SK-N-SH treated with all-trans-retinoic acid at 6 μM for 48 hours (cell line): ENCODE data around the gene OVCA2.

Experiments used
- ATAC-seq: fragments of 200-7000 bp; cut with Tn5 transposase; 3 replicates; pipeline ENCODE4 v1.9.1; 2020; ENCODE audit warnings: mild to moderate bottlenecking, moderate library complexity
- ARNTL ChIP-seq: fragments of 450-650 bp; formaldehyde crosslinking; IDR thresholded peaks from 2 replicates; pipeline ENCODE4 v1.5.0; 2020; ENCODE audit warnings: low read depth, mild to moderate bottlenecking, moderate library complexity, borderline replicate concordance
- CREB5 ChIP-seq: fragments of 250-450 bp; sonication (Bioruptor Pico); IDR thresholded peaks from 2 replicates; pipeline ENCODE4 v1.5.1; 2020; ENCODE audit warnings: low read depth, mild to moderate bottlenecking, moderate library complexity
- CSDC2 ChIP-seq: fragments of 250-450 bp; sonication (Bioruptor Pico); IDR thresholded peaks from 2 replicates; pipeline ENCODE4 v1.5.0; 2020; ENCODE audit warnings: mild to moderate bottlenecking, moderate library complexity
- ESRRG ChIP-seq: fragments of 250-450 bp; sonication (Bioruptor Pico); IDR thresholded peaks from 2 replicates; pipeline ENCODE4 v1.6.1; 2021; ENCODE audit warnings: mild to moderate bottlenecking
- ISL1 ChIP-seq: fragments of 250-450 bp; sonication (Bioruptor Pico); IDR thresholded peaks from 2 replicates; pipeline ENCODE4 v2.1.2; 2022; ENCODE audit warnings: mild to moderate bottlenecking, moderate library complexity
- OSR1 ChIP-seq: fragments of 250-450 bp; sonication (Bioruptor Pico); IDR thresholded peaks from 2 replicates; pipeline ENCODE4 v1.8.0; 2022; ENCODE audit warnings: moderate library complexity, mild to moderate bottlenecking, inconsistent platforms
- PPARA ChIP-seq: fragments of 250-450 bp; sonication (Bioruptor Pico); IDR thresholded peaks from 2 replicates; pipeline ENCODE4 v1.5.0; 2020; ENCODE audit warnings: mild to moderate bottlenecking, borderline replicate concordance
- RARB ChIP-seq: fragments of 250-450 bp; sonication (Bioruptor Pico); IDR thresholded peaks from 2 replicates; pipeline ENCODE4 v1.8.0; 2021; ENCODE audit warnings: mild to moderate bottlenecking, moderate library complexity
- TCF4 ChIP-seq: fragments of 250-450 bp; sonication (Bioruptor Pico); IDR thresholded peaks from 2 replicates; pipeline ENCODE4 v1.8.0; 2021; ENCODE audit warnings: mild to moderate bottlenecking, moderate library complexity, borderline replicate concordance
- TSHZ2 ChIP-seq: fragments of 250-450 bp; sonication (Bioruptor Pico); IDR thresholded peaks from 2 replicates; pipeline ENCODE4 v1.5.0; 2020; ENCODE audit warnings: mild to moderate bottlenecking, moderate library complexity
- ZC3H10 ChIP-seq: fragments of 250-450 bp; sonication (Bioruptor Pico); IDR thresholded peaks from 2 replicates; pipeline ENCODE4 v1.5.1; 2021; ENCODE audit warnings: mild to moderate bottlenecking, moderate library complexity
- ZFP3 ChIP-seq: fragments of 250-450 bp; sonication (Bioruptor Pico); IDR thresholded peaks from 2 replicates; pipeline ENCODE4 v1.5.0; 2020; ENCODE audit warnings: mild to moderate bottlenecking, moderate library complexity
- ZFP30 ChIP-seq: fragments of 450-650 bp; formaldehyde crosslinking; IDR thresholded peaks from 2 replicates; pipeline ENCODE4 v1.5.0; 2022; ENCODE audit warnings: mild to moderate bottlenecking, moderate library complexity
- ZNF565 ChIP-seq: fragments of 450-650 bp; formaldehyde crosslinking; conservative IDR thresholded peaks from 2 replicates; pipeline ENCODE4 v1.5.0; 2020; ENCODE audit warnings: low read depth, mild to moderate bottlenecking, moderate library complexity
- ZNF70 ChIP-seq: fragments of 450-650 bp; formaldehyde crosslinking; IDR thresholded peaks from 2 replicates; pipeline ENCODE4 v1.5.0; 2020; ENCODE audit warnings: mild to moderate bottlenecking, moderate library complexity
- ZNF8 ChIP-seq: fragments of 450-650 bp; formaldehyde crosslinking; IDR thresholded peaks from 2 replicates; pipeline ENCODE4 v1.5.0; 2020; ENCODE audit warnings: mild to moderate bottlenecking, moderate library complexity
- TF ChIP-seq, protein P1 (sequence below): fragments of 250-450 bp; sonication (Bioruptor Pico); IDR thresholded peaks from 2 replicates; pipeline ENCODE4 v1.8.0; 2021; ENCODE audit warnings: low read depth, mild to moderate bottlenecking, moderate library complexity, borderline replicate concordance
- TF ChIP-seq, protein P2 (sequence below): fragments of 250-450 bp; sonication (Bioruptor Pico); IDR thresholded peaks from 2 replicates; pipeline ENCODE4 v1.8.0; 2020; ENCODE audit warnings: mild to moderate bottlenecking, moderate library complexity, borderline replicate concordance
- TF ChIP-seq, protein P3 (sequence below): fragments of 250-450 bp; sonication (Bioruptor Pico); IDR thresholded peaks from 2 replicates; pipeline ENCODE4 v1.5.1; 2021; ENCODE audit warnings: mild to moderate bottlenecking, moderate library complexity

Gene OVCA2

GRCh38 chr17:2057760-2058585 lies 16.2 kb downstream of the OVCA2 start:
- TF ChIP-seq ZNF8 (CRISPR knock-in tag) (no peak), CREB5 (no peak), ZNF70 (no peak), ARNTL (CRISPR knock-in tag) (no peak), ZFP30 (CRISPR knock-in tag) (no peak), RARB (CRISPR knock-in tag) (no peak), ESRRG (CRISPR knock-in tag) (no peak), ZC3H10 (CRISPR knock-in tag) (no peak), ZNF565 (no peak), TCF4 (CRISPR knock-in tag) (no peak), CSDC2 (CRISPR knock-in tag) (no peak), ISL1 (CRISPR knock-in tag) (no peak), PPARA (CRISPR knock-in tag) (no peak)
- TF ChIP-seq, protein P1, sequence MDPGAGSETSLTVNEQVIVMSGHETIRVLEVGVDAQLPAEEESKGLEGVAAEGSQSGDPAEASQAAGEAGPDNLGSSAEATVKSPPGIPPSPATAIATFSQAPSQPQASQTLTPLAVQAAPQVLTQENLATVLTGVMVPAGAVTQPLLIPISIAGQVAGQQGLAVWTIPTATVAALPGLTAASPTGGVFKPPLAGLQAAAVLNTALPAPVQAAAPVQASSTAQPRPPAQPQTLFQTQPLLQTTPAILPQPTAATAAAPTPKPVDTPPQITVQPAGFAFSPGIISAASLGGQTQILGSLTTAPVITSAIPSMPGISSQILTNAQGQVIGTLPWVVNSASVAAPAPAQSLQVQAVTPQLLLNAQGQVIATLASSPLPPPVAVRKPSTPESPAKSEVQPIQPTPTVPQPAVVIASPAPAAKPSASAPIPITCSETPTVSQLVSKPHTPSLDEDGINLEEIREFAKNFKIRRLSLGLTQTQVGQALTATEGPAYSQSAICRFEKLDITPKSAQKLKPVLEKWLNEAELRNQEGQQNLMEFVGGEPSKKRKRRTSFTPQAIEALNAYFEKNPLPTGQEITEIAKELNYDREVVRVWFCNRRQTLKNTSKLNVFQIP (CRISPR knock-in tag) = no peak
- TF ChIP-seq, protein P2, sequence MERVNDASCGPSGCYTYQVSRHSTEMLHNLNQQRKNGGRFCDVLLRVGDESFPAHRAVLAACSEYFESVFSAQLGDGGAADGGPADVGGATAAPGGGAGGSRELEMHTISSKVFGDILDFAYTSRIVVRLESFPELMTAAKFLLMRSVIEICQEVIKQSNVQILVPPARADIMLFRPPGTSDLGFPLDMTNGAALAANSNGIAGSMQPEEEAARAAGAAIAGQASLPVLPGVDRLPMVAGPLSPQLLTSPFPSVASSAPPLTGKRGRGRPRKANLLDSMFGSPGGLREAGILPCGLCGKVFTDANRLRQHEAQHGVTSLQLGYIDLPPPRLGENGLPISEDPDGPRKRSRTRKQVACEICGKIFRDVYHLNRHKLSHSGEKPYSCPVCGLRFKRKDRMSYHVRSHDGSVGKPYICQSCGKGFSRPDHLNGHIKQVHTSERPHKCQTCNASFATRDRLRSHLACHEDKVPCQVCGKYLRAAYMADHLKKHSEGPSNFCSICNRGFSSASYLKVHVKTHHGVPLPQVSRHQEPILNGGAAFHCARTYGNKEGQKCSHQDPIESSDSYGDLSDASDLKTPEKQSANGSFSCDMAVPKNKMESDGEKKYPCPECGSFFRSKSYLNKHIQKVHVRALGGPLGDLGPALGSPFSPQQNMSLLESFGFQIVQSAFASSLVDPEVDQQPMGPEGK (CRISPR knock-in tag) = no peak
- no peak for ATAC-seq

DNA sequence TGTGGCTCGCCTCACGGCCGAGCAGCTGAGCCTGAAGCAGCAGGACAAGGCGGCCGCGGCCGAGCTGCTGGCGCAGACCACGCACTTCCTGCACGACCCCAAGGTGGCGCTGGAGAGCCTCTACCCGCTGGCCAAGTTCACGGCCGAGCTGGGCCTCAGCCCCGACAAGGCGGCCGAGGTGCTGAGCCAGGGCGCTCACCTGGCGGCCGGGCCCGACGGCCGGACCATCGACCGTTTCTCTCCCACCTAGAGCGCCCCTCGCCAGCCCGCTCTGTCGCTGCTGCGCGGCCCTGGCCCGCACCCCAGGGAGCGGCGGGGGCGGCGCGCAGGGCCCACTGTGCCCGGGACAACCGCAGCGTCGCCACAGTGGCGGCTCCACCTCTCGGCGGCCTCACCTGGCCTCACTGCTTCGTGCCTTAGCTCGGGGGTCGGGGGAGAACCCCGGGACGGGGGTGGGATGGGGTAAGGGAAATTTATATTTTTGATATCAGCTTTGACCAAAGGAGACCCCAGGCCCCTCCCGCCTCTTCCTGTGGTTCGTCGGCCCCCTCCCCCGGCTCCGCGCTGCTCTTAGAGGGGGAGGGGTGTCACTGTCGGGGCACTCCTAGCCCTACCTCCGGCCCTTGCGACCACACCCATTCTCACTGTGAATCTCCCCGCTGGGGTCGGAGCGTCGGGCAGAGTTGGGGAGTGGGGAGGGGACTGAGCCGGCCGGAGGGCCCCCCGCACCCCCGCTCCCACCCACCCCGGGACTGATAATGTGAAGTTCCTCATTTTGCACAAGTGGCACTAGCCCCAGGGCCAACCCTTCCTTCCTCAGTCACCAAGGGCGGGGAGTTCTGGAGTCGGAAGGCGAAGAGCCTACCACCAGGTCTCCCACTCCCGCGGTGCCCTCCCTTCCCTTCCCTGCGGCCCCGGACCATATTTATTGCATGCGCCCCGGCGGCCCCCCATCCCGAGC lies 17.0 kb downstream of the OVCA2 start:
- no peak for ATAC-seq
- TF ChIP-seq ZFP3 (CRISPR knock-in tag) (no peak), ARNTL (CRISPR knock-in tag) (no peak), TSHZ2 (no peak), OSR1 (CRISPR knock-in tag) (no peak), ZNF8 (CRISPR knock-in tag) (no peak)
- TF ChIP-seq, protein P1 (CRISPR knock-in tag) = no peak
- TF ChIP-seq, protein P3, sequence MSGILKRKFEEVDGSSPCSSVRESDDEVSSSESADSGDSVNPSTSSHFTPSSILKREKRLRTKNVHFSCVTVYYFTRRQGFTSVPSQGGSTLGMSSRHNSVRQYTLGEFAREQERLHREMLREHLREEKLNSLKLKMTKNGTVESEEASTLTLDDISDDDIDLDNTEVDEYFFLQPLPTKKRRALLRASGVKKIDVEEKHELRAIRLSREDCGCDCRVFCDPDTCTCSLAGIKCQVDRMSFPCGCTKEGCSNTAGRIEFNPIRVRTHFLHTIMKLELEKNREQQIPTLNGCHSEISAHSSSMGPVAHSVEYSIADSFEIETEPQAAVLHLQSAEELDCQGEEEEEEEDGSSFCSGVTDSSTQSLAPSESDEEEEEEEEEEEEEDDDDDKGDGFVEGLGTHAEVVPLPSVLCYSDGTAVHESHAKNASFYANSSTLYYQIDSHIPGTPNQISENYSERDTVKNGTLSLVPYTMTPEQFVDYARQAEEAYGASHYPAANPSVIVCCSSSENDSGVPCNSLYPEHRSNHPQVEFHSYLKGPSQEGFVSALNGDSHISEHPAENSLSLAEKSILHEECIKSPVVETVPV (CRISPR knock-in tag) = no peak
